Mesothelial cell of epicardium (in vitro differentiated cells): Measurements from ENCODE around the gene FHIT. TPM values are rescaled to one million over a fixed set of nuclear protein-coding genes. Genes with fewer than 3 reads are reported as not detected.

Source experiments
- DNase-seq, 2 experiments: peaks; one replicate each; pipeline ENCODE4 v3.0.0; 2021; ENCODE audit warnings: low spot score in 2 of 2; ENCODE audit not compliant: unreplicated experiment in 2 of 2
- H3K27ac Mint-ChIP-seq: 2 replicates; pipeline ENCODE4 v1.8.0; 2021; ENCODE audit warnings: mixed read lengths
- H3K27me3 Mint-ChIP-seq: 2 replicates; pipeline ENCODE4 v1.8.0; 2021; ENCODE audit warnings: low read depth, mixed read lengths
- H3K36me3 Mint-ChIP-seq: 2 replicates; pipeline ENCODE4 v1.8.0; 2021; ENCODE audit warnings: mixed read lengths
- H3K4me1 Mint-ChIP-seq: 2 replicates; pipeline ENCODE4 v1.8.0; 2021; ENCODE audit warnings: mixed read lengths
- H3K4me3 Mint-ChIP-seq: 2 replicates; pipeline ENCODE4 v1.8.0; 2021; ENCODE audit warnings: mild to moderate bottlenecking, moderate library complexity, mixed read lengths
- H3K9me3 Mint-ChIP-seq: 2 replicates; pipeline ENCODE4 v1.8.0; 2021; ENCODE audit warnings: mixed read lengths
- CTCF ChIP-seq: fragments of 200-600 bp; sonication (generic); IDR thresholded peaks from one replicate; pipeline ENCODE4 v1.5.0; 2021; ENCODE audit warnings: antibody characterized with exemption; ENCODE audit not compliant: unreplicated experiment
- total RNA-seq: library from RNA; stranded (reverse); gene quantifications from 3 replicates; pipeline ENCODE4 v1.2.1, GENCODE V29; 2021

FHIT gene
- total RNA-seq, 1 donor from 2014 or later, result 10.7 TPM

- H3K27me3 Mint-ChIP-seq, result no peaks in the 10 kb centered on the region
- H3K36me3 Mint-ChIP-seq, result no peaks in the 10 kb centered on the region
- no peak overlapping the region for H3K27ac Mint-ChIP-seq
- no peaks in the 10 kb centered on the region for H3K9me3 Mint-ChIP-seq
- H3K4me3 Mint-ChIP-seq, result no peak overlapping the region
- H3K4me1 Mint-ChIP-seq, result peaks cover 3% of the 10 kb centered on the region
- no peak for DNase-seq
- TF ChIP-seq CTCF, result no peak
Observed at GRCh38 chr3:60403866-60404265, 847.4 kb downstream of the FHIT start.

- H3K27ac Mint-ChIP-seq, result no peak overlapping the region
- peaks cover 3% of the 10 kb centered on the region for H3K4me1 Mint-ChIP-seq
- H3K4me3 Mint-ChIP-seq, result no peak overlapping the region
- no peak for TF ChIP-seq CTCF
- no peak for DNase-seq
- H3K27me3 Mint-ChIP-seq, result no peaks in the 10 kb centered on the region
- peaks cover 2% of the 10 kb centered on the region for H3K9me3 Mint-ChIP-seq
- no peaks in the 10 kb centered on the region for H3K36me3 Mint-ChIP-seq
Observed at GRCh38 chr3:60402931-60403330, 848.3 kb downstream of the FHIT start.

GRCh38 chr3:60399861-60400845 is 851.1 kb downstream of the FHIT start:
- H3K4me3 Mint-ChIP-seq, result no peak overlapping the region
- H3K27ac Mint-ChIP-seq, result no peak overlapping the region
- peaks cover 3% of the 10 kb centered on the region for H3K4me1 Mint-ChIP-seq
- TF ChIP-seq CTCF, result no peak
- H3K36me3 Mint-ChIP-seq, result no peaks in the 10 kb centered on the region
- DNase-seq, result no peak
- no peaks in the 10 kb centered on the region for H3K27me3 Mint-ChIP-seq
- peaks cover 5% of the 10 kb centered on the region for H3K9me3 Mint-ChIP-seq

- H3K27me3 Mint-ChIP-seq, result peaks cover 2% of the 10 kb centered on the region
- H3K27ac Mint-ChIP-seq, result no peak overlapping the region
- H3K4me3 Mint-ChIP-seq, result no peak overlapping the region
- no peak for DNase-seq
- H3K36me3 Mint-ChIP-seq, result no peaks in the 10 kb centered on the region
- peaks cover 3% of the 10 kb centered on the region for H3K4me1 Mint-ChIP-seq
- TF ChIP-seq CTCF, result no peak
- peaks cover 5% of the 10 kb centered on the region for H3K9me3 Mint-ChIP-seq
Observed at GRCh38 chr3:60399292-60399691, 852.0 kb downstream of the FHIT start.

- Mint-ChIP-seq H3K27ac (no peak overlapping the region), H3K27me3 (peaks cover 2% of the 10 kb centered on the region)
Observed at GRCh38 chr3:60395173-60395762, 856.0 kb downstream of the FHIT start.

More at GRCh38 chr3:60395173-60395762, 856.0 kb downstream of the FHIT start:
- TF ChIP-seq CTCF, result no peak
- Mint-ChIP-seq H3K4me1 (no peaks in the 10 kb centered on the region), H3K9me3 (peaks cover 5% of the 10 kb centered on the region), H3K36me3 (no peaks in the 10 kb centered on the region), H3K4me3 (no peak overlapping the region)
- no peak for DNase-seq
